Gastrocnemius medialis (tissue), 4 donors: ENCODE measurements around the gene COL21A1. TPM values are rescaled to one million over a fixed set of nuclear protein-coding genes. Genes with fewer than 3 reads are reported as not detected.

ENCODE experiments used
- ATAC-seq, 2 donors: fragments of 150-250 bp; one replicate each; pipeline ENCODE4 v1.9.1; 2016
- DNase-seq, 2 donors: peaks; one replicate each; pipeline ENCODE4 v3.0.0-alpha.2; 2019
- H3K27ac ChIP-seq, 4 donors: fragments of 200-600 bp; sonication (generic); 1 replicate in 1 of 4; 2 replicates in 3 of 4; pipeline ENCODE4 v1.5.1; 2016 to 2018; ENCODE audit warnings: mild to moderate bottlenecking in 2 of 4, moderate library complexity in 1 of 4
- H3K27me3 ChIP-seq, 3 donors: fragments of 200-600 bp; sonication (generic) in 2 of 3; 1 replicate in 1 of 3; 2 replicates in 2 of 3; pipeline versions ENCODE4 v1.5.1 to v1.6.0; 2016 to 2019; ENCODE audit warnings: mild to moderate bottlenecking in 1 of 3, moderate library complexity in 1 of 3
- H3K36me3 ChIP-seq, 2 donors: fragments of 200-600 bp; sonication (generic) in 1 of 2; one replicate each; pipeline ENCODE4 v1.5.1; 2017 to 2018
- H3K4me1 ChIP-seq, 2 donors: fragments of 200-600 bp; sonication (generic) in 1 of 2; one replicate each; pipeline ENCODE4 v1.5.1; 2016 to 2017; ENCODE audit warnings: mild to moderate bottlenecking in 2 of 2
- H3K4me3 ChIP-seq, 4 donors: fragments of 200-600 bp; sonication (generic) in 3 of 4; 1 replicate in 1 of 4; 2 replicates in 3 of 4; pipeline ENCODE4 v1.5.1; 2016 to 2019; ENCODE audit warnings: mild to moderate bottlenecking in 2 of 4
- H3K9me3 ChIP-seq, 3 donors: fragments of 200-600 bp; sonication (generic) in 2 of 3; 1 replicate in 1 of 3; 2 replicates in 2 of 3; pipeline ENCODE4 v1.5.1; 2016 to 2019
- CTCF ChIP-seq, 5 experiments: fragments of 450-650 bp in 3 of 5; fragments of 200-600 bp in 2 of 5; sonication (generic) in 2 of 5; IDR thresholded peaks in 4 of 5; conservative IDR thresholded peaks in 1 of 5; 1 replicate in 4 of 5; 2 replicates in 1 of 5; pipeline ENCODE4 v1.5.1; 2016 to 2019; ENCODE audit warnings: antibody characterized with exemption in 5 of 5, mild to moderate bottlenecking in 3 of 5, moderate library complexity in 3 of 5
- POLR2A ChIP-seq, 2 donors: fragments of 450-650 bp; IDR thresholded peaks; one replicate each; pipeline ENCODE4 v1.6.1; 2017; ENCODE audit warnings: antibody characterized with exemption in 2 of 2, mild to moderate bottlenecking in 2 of 2, moderate library complexity in 2 of 2
- in situ Hi-C, 4 donors: fragments of 200-750 bp; cut with MboI; loops; one replicate each; pipeline versions ENCODE4 v1.15.0 to v1.8.0; 2017; ENCODE audit warnings: low sequenced_read_pairs in 4 of 4
- intact Hi-C: fragments of 100-400 bp; cut with DNase I; formaldehyde crosslinking; loops from one replicate; pipeline ENCODE4 v1.15.1; 2023; ENCODE audit warnings: low total_unique reads
- total RNA-seq, 4 donors: library from RNA; depleted of rRNA; stranded (reverse); fragments of >200 nt; gene quantifications; one replicate each; pipeline versions ENCODE4 v1.1.0 to v1.2.3, GENCODE V29; 2016

The COL21A1 gene
- total RNA-seq, 4 donors from 2014 or later = 0.19 to 1.1 (median 0.61) TPM

- no peak for TF ChIP-seq POLR2A (IDR thresholded peaks at IDR 0.05)
- no peaks in the 10 kb centered on the region for H3K27me3 ChIP-seq
- peak overlapping the region in 1 of 4 donors; percentile 65 for H3K27ac ChIP-seq
- no peak for ATAC-seq
- intact Hi-C loops = no loop called here
- H3K9me3 ChIP-seq = no peaks in the 10 kb centered on the region
- in situ Hi-C loops = no loop called here
- H3K4me1 ChIP-seq = peaks cover 22 to 41% of the 10 kb centered on the region in 2 donors
- H3K4me3 ChIP-seq = no peak overlapping the region
- no peaks in the 10 kb centered on the region for H3K36me3 ChIP-seq
- DNase-seq = no peak
Observed at GRCh38 chr6:56244528-56245253, 2.7 kb downstream of the COL21A1 start.

GRCh38 chr6:56244089-56244488 lies 3.3 kb downstream of the COL21A1 start:
- intact Hi-C loops (no loop called here), in situ Hi-C loops (no loop called here)
- no peaks in the 10 kb centered on the region for H3K36me3 ChIP-seq
- H3K9me3 ChIP-seq = no peaks in the 10 kb centered on the region
- H3K4me1 ChIP-seq = peaks cover 22 to 41% of the 10 kb centered on the region in 2 donors
- TF ChIP-seq POLR2A (IDR thresholded peaks at IDR 0.05) (no peak), CTCF (IDR thresholded peaks at IDR 0.05 in 4 of 5, conservative IDR thresholded peaks at IDR 0.05 in 1 of 5) (no peak)
- DNase-seq (no peak), ATAC-seq (no peak)
- no peaks in the 10 kb centered on the region for H3K27me3 ChIP-seq
- H3K4me3 ChIP-seq = no peak overlapping the region
- peak overlapping the region in 1 of 4 donors; percentile 69 for H3K27ac ChIP-seq

- in situ Hi-C loops = no loop called here
- TF ChIP-seq POLR2A (IDR thresholded peaks at IDR 0.05) (no peak), CTCF (IDR thresholded peaks at IDR 0.05 in 4 of 5, conservative IDR thresholded peaks at IDR 0.05 in 1 of 5) (no peak)
- H3K27ac ChIP-seq = peak overlapping the region in 1 of 4 donors; percentile 69
Observed at GRCh38 chr6:56243518-56244070, 3.8 kb downstream of the COL21A1 start.

DNA sequence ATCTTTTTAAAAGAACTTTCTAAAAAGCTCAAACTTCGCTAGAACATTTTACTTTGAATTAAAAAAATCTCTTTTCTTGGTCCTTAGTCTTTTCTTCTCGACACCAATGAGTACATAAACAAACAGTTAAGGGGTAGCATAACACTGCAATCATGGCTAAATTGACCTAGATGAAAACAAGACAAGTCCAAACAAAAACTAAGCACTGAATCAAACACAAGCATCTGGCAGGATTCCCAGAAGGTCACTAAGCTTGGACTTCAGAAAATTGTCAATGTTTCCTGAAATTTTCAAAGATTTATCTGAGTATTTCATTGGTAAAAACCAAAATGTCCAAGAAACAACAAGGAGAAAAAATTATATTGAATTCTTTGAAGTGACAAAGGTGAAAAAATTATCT lies 5.0 kb downstream of the COL21A1 start:
- DNase-seq (no peak), ATAC-seq (no peak)
- Histone ChIP-seq H3K27ac (peak overlapping the region in 1 of 4 donors; percentile 69), H3K4me3 (no peak overlapping the region), H3K9me3 (no peaks in the 10 kb centered on the region), H3K36me3 (no peaks in the 10 kb centered on the region), H3K4me1 (peaks cover 22 to 35% of the 10 kb centered on the region in 2 donors), H3K27me3 (no peaks in the 10 kb centered on the region)
- in situ Hi-C loops (no loop called here), intact Hi-C loops (no loop called here)
- TF ChIP-seq CTCF (IDR thresholded peaks at IDR 0.05 in 4 of 5, conservative IDR thresholded peaks at IDR 0.05 in 1 of 5) (no peak), POLR2A (IDR thresholded peaks at IDR 0.05) (no peak)

More at GRCh38 chr6:56243518-56244070, 3.8 kb downstream of the COL21A1 start:
- Histone ChIP-seq H3K4me1 (peaks cover 22 to 41% of the 10 kb centered on the region in 2 donors), H3K36me3 (no peaks in the 10 kb centered on the region), H3K4me3 (no peak overlapping the region), H3K27me3 (no peaks in the 10 kb centered on the region), H3K9me3 (no peaks in the 10 kb centered on the region)
- no peak for ATAC-seq
- no peak for DNase-seq
- intact Hi-C loops = no loop called here

- peaks cover 19 to 26% of the 10 kb centered on the region in 2 donors for H3K4me1 ChIP-seq
- TF ChIP-seq POLR2A (IDR thresholded peaks at IDR 0.05) (no peak), CTCF (IDR thresholded peaks at IDR 0.05 in 4 of 5, conservative IDR thresholded peaks at IDR 0.05 in 1 of 5) (no peak)
- H3K9me3 ChIP-seq = no peaks in the 10 kb centered on the region
- DNase-seq = no peak
- in situ Hi-C loops (no loop called here), intact Hi-C loops (no loop called here)
- no peaks in the 10 kb centered on the region for H3K27me3 ChIP-seq
- ATAC-seq = peak in 1 of 2 donors; percentile 30
- H3K36me3 ChIP-seq = no peaks in the 10 kb centered on the region
- H3K4me3 ChIP-seq = peak overlapping the region in 1 of 4 donors; percentile 12
- peak overlapping the region; percentile 49 to 69 (median 52) for H3K27ac ChIP-seq
Observed at GRCh38 chr6:56241124-56241802, 6.1 kb downstream of the COL21A1 start.
